BJ (cell line): Measurements from ENCODE around the gene NPTX1. TPM values are rescaled to one million over a fixed set of nuclear protein-coding genes. Genes with fewer than 3 reads are reported as not detected.

ENCODE experiments used
- CTCF ChIA-PET: fragments of 350-600 bp; formaldehyde crosslinking; extraction: SDS; loops from one replicate; lab custom pipeline; 2021; ENCODE audit warnings: antibody characterized with exemption, inconsistent platforms; lab: Yijun Ruan, JAX
- POLR2A ChIA-PET: fragments of 300-600 bp; sonication (Branson Sonifier 250); formaldehyde crosslinking; extraction: SDS; loops from one replicate; lab custom pipeline; 2021; ENCODE audit warnings: antibody characterized with exemption; lab: Charles Lee
- DNase-seq: peaks from one replicate; pipeline ENCODE4 v3.0.0-alpha.2; 2011; ENCODE audit warnings: low read depth
- H3K27me3 ChIP-seq: 2 replicates; pipeline ENCODE4 v1.6.0; 2011; ENCODE audit warnings: low read length; ENCODE audit not compliant: control insufficient read depth, insufficient read depth
- H3K36me3 ChIP-seq: 2 replicates; pipeline ENCODE4 v1.5.1; 2011; ENCODE audit warnings: low read length; ENCODE audit not compliant: control insufficient read depth, insufficient read depth
- H3K4me3 ChIP-seq: 2 replicates; pipeline ENCODE4 v1.5.1; 2011; ENCODE audit warnings: low read depth, mild to moderate bottlenecking, control low read depth, low read length
- CTCF ChIP-seq: IDR thresholded peaks from 2 replicates; pipeline ENCODE4 v1.5.1; 2011; ENCODE audit warnings: low read depth, mild to moderate bottlenecking, control low read depth, inconsistent platforms, low read length, moderate library complexity; ENCODE audit not compliant: insufficient read depth
- polyA plus RNA-seq: library from polyadenylated mRNA; depleted of rRNA; stranded (reverse); fragments of >200 nt; gene quantifications from 2 replicates; pipeline ENCODE4 v1.2.3, GENCODE V29; 2011

Gene NPTX1
- polyA plus RNA-seq, 1 experiment = 0.43 TPM

GRCh38 chr17:80464486-80464885, 11.9 kb downstream of the NPTX1 start:
- ChIA-PET CTCF (interaction anchor here (0.7 to 1.1 kb wide), 3 partner anchors 8 to 15 kb away, joined by 3 to 4 read pairs (median 4); no protein-coding TSS in a partner anchor), POLR2A (no interaction called here)

GRCh38 chr17:80463784-80464400, 12.5 kb downstream of the NPTX1 start:
- TF ChIP-seq CTCF = no peak
- CTCF ChIA-PET = interaction anchor here (0.7 to 1.1 kb wide), 3 partner anchors 9 to 15 kb away, joined by 3 to 4 read pairs (median 4); no protein-coding TSS in a partner anchor
- POLR2A ChIA-PET = no interaction called here
- peaks cover 44% of the 10 kb centered on the region for H3K27me3 ChIP-seq
- no peak overlapping the region for H3K4me3 ChIP-seq
- no peak for DNase-seq
- H3K36me3 ChIP-seq = no peaks in the 10 kb centered on the region

More at GRCh38 chr17:80464486-80464885, 11.9 kb downstream of the NPTX1 start:
- TF ChIP-seq CTCF = no peak
- Histone ChIP-seq H3K27me3 (peaks cover 48% of the 10 kb centered on the region), H3K36me3 (no peaks in the 10 kb centered on the region), H3K4me3 (no peak overlapping the region)
- no peak for DNase-seq

GRCh38 chr17:80461528-80462160, 14.8 kb downstream of the NPTX1 start:
- H3K36me3 ChIP-seq = no peaks in the 10 kb centered on the region
- peaks cover 31% of the 10 kb centered on the region for H3K27me3 ChIP-seq
- ChIA-PET CTCF (no interaction called here), POLR2A (no interaction called here)
- TF ChIP-seq CTCF = no peak
- H3K4me3 ChIP-seq = no peak overlapping the region
- DNase-seq = no peak

GRCh38 chr17:80460429-80460834, 16.0 kb downstream of the NPTX1 start:
- CTCF ChIA-PET = no interaction called here
- Histone ChIP-seq H3K27me3 (peaks cover 25% of the 10 kb centered on the region), H3K4me3 (no peak overlapping the region), H3K36me3 (no peaks in the 10 kb centered on the region)
- no peak for TF ChIP-seq CTCF
- POLR2A ChIA-PET = no interaction called here
- DNase-seq = no peak

GRCh38 chr17:80459234-80459633, 17.2 kb downstream of the NPTX1 start:
- POLR2A ChIA-PET = no interaction called here
- Histone ChIP-seq H3K36me3 (no peaks in the 10 kb centered on the region), H3K27me3 (peaks cover 16% of the 10 kb centered on the region), H3K4me3 (no peak overlapping the region)
- no peak for DNase-seq
- CTCF ChIA-PET = no interaction called here
- TF ChIP-seq CTCF = no peak
